PC-9 (cell line): Measurements from ENCODE around the gene OR5K2. TPM values are rescaled to one million over a fixed set of nuclear protein-coding genes. Genes with fewer than 3 reads are reported as not detected.

ENCODE experiments used
- BruUV-seq: library from RNA; stranded (reverse); fragments of 400-500 nt; replicated peaks from 2 replicates; lab custom pipeline; 2021; lab: Mats Ljungman, UMichigan
- CTCF ChIA-PET: fragments of 300-600 bp; sonication (Branson Sonifier 250); formaldehyde crosslinking; loops from one replicate; lab custom pipeline; 2022; ENCODE audit warnings: antibody characterized with exemption; lab: Charles Lee
- POLR2A ChIA-PET: fragments of 300-600 bp; sonication (Branson Sonifier 250); formaldehyde crosslinking; loops from one replicate; lab custom pipeline; 2022; ENCODE audit warnings: antibody characterized with exemption; ENCODE audit not compliant: unreplicated experiment; lab: Charles Lee
- DNase-seq, 2 experiments: peaks; one replicate each; pipeline versions ENCODE4 v3.0.0 to v3.0.0-alpha.2; 2015 to 2022; ENCODE audit warnings: mixed read lengths in 1 of 2
- H2AFZ ChIP-seq: fragments of 200-600 bp; sonication (generic); 2 replicates; pipeline ENCODE4 v1.8.1; 2017; ENCODE audit warnings: antibody characterized with exemption
- H3F3A ChIP-seq: fragments of 200-600 bp; sonication (generic); 2 replicates; pipeline ENCODE4 v1.8.1; 2017; ENCODE audit warnings: antibody characterized with exemption, mild to moderate bottlenecking, low read depth; ENCODE audit not compliant: insufficient read depth
- H3K27ac ChIP-seq: fragments of 200-600 bp; sonication (generic); 2 replicates; pipeline ENCODE4 v1.6.1; 2016; ENCODE audit warnings: mixed run types
- H3K27me3 ChIP-seq: fragments of 200-600 bp; sonication (generic); 2 replicates; pipeline ENCODE4 v1.6.1; 2016; ENCODE audit warnings: low read depth, mixed run types; ENCODE audit not compliant: insufficient read depth
- H3K36me3 ChIP-seq: fragments of 200-600 bp; sonication (generic); 2 replicates; pipeline ENCODE4 v1.6.1; 2016; ENCODE audit warnings: low read depth, mixed run types
- H3K4me1 ChIP-seq: fragments of 200-600 bp; sonication (generic); replicated peaks from 2 replicates; pipeline ENCODE4 v1.6.1; 2016; ENCODE audit warnings: mixed run types; ENCODE audit not compliant: insufficient read depth
- H3K4me2 ChIP-seq: fragments of 200-600 bp; sonication (generic); 2 replicates; pipeline ENCODE4 v1.6.1; 2017; ENCODE audit warnings: mixed run types
- H3K4me3 ChIP-seq: fragments of 200-600 bp; sonication (generic); 2 replicates; pipeline ENCODE4 v1.6.1; 2016; ENCODE audit warnings: mixed run types
- H3K79me2 ChIP-seq: fragments of 200-600 bp; sonication (generic); 2 replicates; pipeline ENCODE4 v1.6.1; 2017; ENCODE audit warnings: low read depth, mixed run types
- H3K9me2 ChIP-seq: fragments of 200-600 bp; sonication (generic); 2 replicates; pipeline ENCODE4 v1.8.1; 2017; ENCODE audit warnings: mild to moderate bottlenecking; ENCODE audit not compliant: insufficient read depth
- H3K9me3 ChIP-seq: fragments of 200-600 bp; sonication (generic); 2 replicates; pipeline ENCODE4 v1.8.1; 2016; ENCODE audit warnings: low read depth; ENCODE audit not compliant: insufficient read depth
- H4K20me1 ChIP-seq: fragments of 200-600 bp; sonication (generic); 2 replicates; pipeline ENCODE4 v1.8.1; 2017; ENCODE audit not compliant: insufficient read depth
- EZH2 ChIP-seq: fragments of 200-600 bp; sonication (generic); IDR thresholded peaks from 2 replicates; pipeline ENCODE4 v1.8.0; 2017; ENCODE audit warnings: antibody characterized with exemption, low read depth
- intact Hi-C: fragments of 100-400 bp; cut with micrococcal nuclease; formaldehyde crosslinking; loops from one replicate; pipeline ENCODE4 v1.10.0; 2022; ENCODE audit not compliant: unreplicated experiment
- total RNA-seq: library from RNA; stranded (reverse); gene quantifications from 2 replicates; pipeline ENCODE4 v1.2.3, GENCODE V29; 2021
- TF ChIP-seq, protein P1 (sequence below): fragments of 200-600 bp; sonication (generic); conservative IDR thresholded peaks from 2 replicates; pipeline ENCODE4 v1.6.1; 2017; ENCODE audit warnings: mixed run types, antibody characterized with exemption, mild to moderate bottlenecking, moderate library complexity

Gene OR5K2
- total RNA-seq, 1 experiment from 2014 or later, result not detected

DNA sequence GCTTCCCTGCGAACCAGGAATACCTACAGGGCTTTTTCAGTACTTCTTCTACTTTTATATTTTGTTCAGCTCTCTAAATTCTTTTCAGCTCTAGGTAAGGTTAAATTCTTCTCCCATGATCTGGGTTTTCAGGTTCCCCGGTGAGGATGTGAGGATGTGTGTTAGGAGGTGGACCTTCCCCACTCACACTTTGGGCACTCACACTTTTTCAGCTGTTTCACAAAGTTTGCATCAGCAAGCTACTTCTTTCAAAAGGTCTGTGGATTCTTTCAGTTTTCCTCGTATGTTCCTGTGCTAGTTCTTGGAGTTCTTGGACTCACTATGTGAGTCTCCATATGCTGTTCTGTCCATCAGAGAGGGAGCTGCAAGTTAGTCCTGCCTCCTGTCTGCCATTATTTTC lies 13.9 kb upstream of the OR5K2 start:
- TF ChIP-seq EZH2, result no peak
- TF ChIP-seq, protein P1, sequence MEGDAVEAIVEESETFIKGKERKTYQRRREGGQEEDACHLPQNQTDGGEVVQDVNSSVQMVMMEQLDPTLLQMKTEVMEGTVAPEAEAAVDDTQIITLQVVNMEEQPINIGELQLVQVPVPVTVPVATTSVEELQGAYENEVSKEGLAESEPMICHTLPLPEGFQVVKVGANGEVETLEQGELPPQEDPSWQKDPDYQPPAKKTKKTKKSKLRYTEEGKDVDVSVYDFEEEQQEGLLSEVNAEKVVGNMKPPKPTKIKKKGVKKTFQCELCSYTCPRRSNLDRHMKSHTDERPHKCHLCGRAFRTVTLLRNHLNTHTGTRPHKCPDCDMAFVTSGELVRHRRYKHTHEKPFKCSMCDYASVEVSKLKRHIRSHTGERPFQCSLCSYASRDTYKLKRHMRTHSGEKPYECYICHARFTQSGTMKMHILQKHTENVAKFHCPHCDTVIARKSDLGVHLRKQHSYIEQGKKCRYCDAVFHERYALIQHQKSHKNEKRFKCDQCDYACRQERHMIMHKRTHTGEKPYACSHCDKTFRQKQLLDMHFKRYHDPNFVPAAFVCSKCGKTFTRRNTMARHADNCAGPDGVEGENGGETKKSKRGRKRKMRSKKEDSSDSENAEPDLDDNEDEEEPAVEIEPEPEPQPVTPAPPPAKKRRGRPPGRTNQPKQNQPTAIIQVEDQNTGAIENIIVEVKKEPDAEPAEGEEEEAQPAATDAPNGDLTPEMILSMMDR, result no peak
- Histone ChIP-seq H3K36me3 (no peaks in the 10 kb centered on the region), H3K27ac (peak overlapping the region; percentile 94), H3K4me1 (peaks cover 30% of the 10 kb centered on the region), H3K27me3 (no peaks in the 10 kb centered on the region), H3K9me2 (no peaks in the 10 kb centered on the region), H3K9me3 (no peaks in the 10 kb centered on the region; the same call in 1 of the 2 replicates), H3K4me3 (peak overlapping the region; percentile 35), H3K4me2 (peak overlapping the region; percentile 71), H2AFZ (peak overlapping the region; percentile 59), H4K20me1 (no peaks in the 10 kb centered on the region), H3F3A (peaks cover 24% of the 10 kb centered on the region), H3K79me2 (no peaks in the 10 kb centered on the region)
- POLR2A ChIA-PET, result interaction anchor here (0.6 to 0.8 kb wide), 5 partner anchors 28 to 243 kb away, joined by 3 to 5 read pairs (median 4); no protein-coding TSS in a partner anchor
- BruUV-seq, result TSS peak; percentile 83
- DNase-seq, result peak in 1 of 2 experiments; percentile 52
- intact Hi-C loops, result loop anchor here (1.0 to 2.0 kb wide), 3 partner anchors 30 to 109 kb away; partner anchors contain the start of genes CLDND1 and CPOX
- CTCF ChIA-PET, result interaction anchor here (0.7 kb wide), 1 partner anchor 21 kb away, joined by 3 read pairs; no protein-coding TSS in a partner anchor

- Histone ChIP-seq H3K9me3 (no peaks in the 10 kb centered on the region), H3K4me2 (no peak overlapping the region), H3K27ac (no peak overlapping the region), H3K4me1 (peaks cover 14% of the 10 kb centered on the region; the same call in 1 of the 2 replicates), H3K36me3 (no peaks in the 10 kb centered on the region), H3K4me3 (no peak overlapping the region), H3K27me3 (no peaks in the 10 kb centered on the region), H4K20me1 (no peaks in the 10 kb centered on the region), H3F3A (peaks cover 6% of the 10 kb centered on the region; the same call in 1 of the 2 replicates), H2AFZ (no peak overlapping the region), H3K9me2 (peaks cover 3% of the 10 kb centered on the region; the same call in 1 of the 2 replicates), H3K79me2 (no peaks in the 10 kb centered on the region)
- ChIA-PET POLR2A (no interaction called here), CTCF (no interaction called here)
- intact Hi-C loops, result no loop called here
- TF ChIP-seq, protein P1, result no peak
- TF ChIP-seq EZH2, result no peak
- DNase-seq, result peak in 1 of 2 experiments; percentile 67
- no TSS peak for BruUV-seq
Measured at GRCh38 chr3:98500019-98500418, 2.5 kb downstream of the OR5K2 start.

GRCh38 chr3:98501270-98501669 lies 3.8 kb downstream of the OR5K2 start:
- H2AFZ ChIP-seq, result no peak overlapping the region
- no TSS peak for BruUV-seq
- H3K36me3 ChIP-seq, result no peaks in the 10 kb centered on the region
- no peaks in the 10 kb centered on the region for H4K20me1 ChIP-seq
- intact Hi-C loops, result no loop called here
- DNase-seq, result no peak
- POLR2A ChIA-PET, result interaction anchor here (0.9 kb wide), 1 partner anchor 21 kb away, joined by 5 read pairs; the partner anchor contains the start of gene CLDND1
- peaks cover 6% of the 10 kb centered on the region; the same call in 1 of the 2 replicates for H3F3A ChIP-seq
- H3K27ac ChIP-seq, result no peak overlapping the region
- CTCF ChIA-PET, result no interaction called here
- no peak overlapping the region for H3K4me3 ChIP-seq
- no peaks in the 10 kb centered on the region for H3K9me3 ChIP-seq
- H3K9me2 ChIP-seq, result peaks cover 3% of the 10 kb centered on the region; the same call in 1 of the 2 replicates
- no peak overlapping the region for H3K4me2 ChIP-seq
- peaks cover 14% of the 10 kb centered on the region; the same call in 1 of the 2 replicates for H3K4me1 ChIP-seq
- TF ChIP-seq EZH2, result no peak
- TF ChIP-seq, protein P1, result no peak
- H3K27me3 ChIP-seq, result no peaks in the 10 kb centered on the region
- H3K79me2 ChIP-seq, result no peaks in the 10 kb centered on the region
